NOMO-1 treated with DMSO at 0.1 percent for 48 hours (cell line): ENCODE data around the gene CDC20.

ENCODE experiments used
- DNase-seq: peaks from one replicate; lab custom pipeline; 2025; ENCODE audit not compliant: unreplicated experiment; lab: John Stamatoyannopoulos, UW

The CDC20 gene

DNA sequence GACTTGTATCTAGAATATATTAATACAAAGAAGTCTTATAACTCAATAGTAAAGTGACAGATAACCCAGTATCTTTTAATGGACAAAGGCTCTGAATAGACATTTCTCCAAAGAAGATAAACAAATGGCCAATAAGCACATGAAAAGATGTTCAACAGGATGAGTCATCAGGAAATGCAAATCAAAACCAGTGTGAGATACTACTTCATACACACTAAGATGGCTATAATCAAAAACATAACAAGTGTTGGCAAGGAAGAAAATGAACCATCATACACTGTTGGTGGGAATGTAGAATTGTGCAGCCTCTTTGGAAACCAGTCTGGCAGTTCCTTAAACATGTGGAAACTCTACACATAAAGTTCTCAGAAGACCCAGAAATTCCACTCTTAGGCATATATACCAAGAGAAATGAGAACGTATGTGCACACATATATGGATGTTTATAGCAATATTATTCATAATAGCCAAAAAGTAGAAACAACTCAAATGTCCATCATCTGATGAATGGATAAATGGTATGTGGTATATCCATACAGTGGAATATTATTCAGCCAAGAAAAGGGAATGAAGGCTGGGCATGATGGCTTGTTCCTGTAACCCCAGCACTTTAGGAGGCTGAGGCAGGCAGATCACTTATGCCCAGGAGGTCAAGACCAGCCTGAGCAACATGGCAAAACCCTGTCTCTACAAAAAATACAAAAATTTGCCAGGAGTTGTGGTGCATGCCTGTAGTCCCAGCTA lies 31.1 kb upstream of the CDC20 start:
- no peak for DNase-seq

- DNase-seq = peak; percentile 51
Measured at GRCh38 chr1:43329995-43330751, 28.6 kb upstream of the CDC20 start.

DNA sequence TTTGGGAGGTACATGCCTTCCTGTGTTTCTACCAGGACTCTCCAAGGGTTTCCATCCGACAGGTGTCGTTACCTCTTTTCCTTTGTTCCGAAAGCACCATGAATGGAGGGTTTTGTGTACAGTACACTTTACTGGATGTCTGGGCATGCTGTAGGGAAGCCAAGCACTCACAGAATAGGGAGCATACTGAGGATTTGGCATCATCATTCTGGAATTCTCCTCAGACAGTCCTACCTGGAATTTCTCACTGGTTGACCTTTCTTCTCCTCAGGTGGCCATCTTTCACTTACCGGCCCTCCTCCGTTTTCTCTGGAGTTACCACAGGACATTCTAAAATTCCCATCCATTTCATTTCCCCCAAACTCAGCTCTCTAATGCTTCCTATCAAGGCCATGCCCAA lies 27.1 kb upstream of the CDC20 start:
- no peak for DNase-seq

DNA sequence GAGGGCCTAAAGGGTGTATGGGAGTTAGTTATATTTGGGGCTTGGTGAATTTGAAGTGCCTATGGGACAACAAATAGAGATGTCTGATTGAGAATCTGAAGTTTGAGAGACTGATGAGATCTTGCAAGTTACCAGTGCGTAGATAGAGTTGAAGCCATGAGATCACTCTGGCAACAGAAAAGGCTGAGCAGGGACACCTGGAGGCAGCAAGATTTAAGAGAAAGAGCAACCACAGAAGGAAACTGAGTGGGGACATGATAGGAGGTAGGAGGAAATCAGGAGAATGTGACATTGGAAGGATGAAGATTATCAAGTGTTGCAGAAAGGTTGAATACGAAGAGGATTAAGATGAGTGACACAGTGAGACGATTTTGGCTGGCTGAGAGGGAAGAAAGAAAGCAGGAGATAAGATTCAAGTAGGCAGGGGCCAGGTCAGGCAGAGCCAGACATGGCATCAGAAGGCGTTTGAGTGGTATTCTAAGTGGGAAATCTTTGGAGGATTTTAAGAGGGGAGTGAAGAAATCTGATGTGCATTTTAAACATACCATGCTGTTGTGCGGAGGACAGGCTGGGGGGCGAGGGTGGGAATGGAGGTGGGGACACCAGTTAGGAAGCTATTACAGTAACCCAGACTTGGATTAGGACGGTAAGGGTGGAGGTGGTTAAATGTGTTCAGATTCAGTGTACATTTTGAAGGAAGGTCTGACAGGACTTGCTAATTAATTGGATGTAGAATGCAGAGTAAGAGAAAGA lies 24.2 kb upstream of the CDC20 start:
- no peak for DNase-seq

DNA sequence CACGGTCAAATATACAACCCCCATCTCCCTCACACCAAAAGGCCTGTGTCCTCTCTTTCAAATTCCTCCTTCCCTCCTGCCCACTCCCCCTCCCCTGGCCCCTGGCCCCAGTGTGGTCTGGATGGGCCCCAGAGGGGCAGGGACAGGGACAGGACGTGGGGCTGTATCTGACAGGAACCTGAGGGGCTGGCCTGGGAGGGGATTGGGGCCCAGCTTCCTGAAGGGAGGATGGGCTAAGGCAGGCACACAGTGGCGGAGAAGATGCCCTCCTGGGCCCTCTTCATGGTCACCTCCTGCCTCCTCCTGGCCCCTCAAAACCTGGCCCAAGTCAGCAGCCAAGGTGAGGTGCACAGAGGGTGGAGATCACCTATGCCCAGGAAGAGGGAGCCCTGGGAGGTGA lies 21.2 kb upstream of the CDC20 start, which contains the start of gene MPL:
Gene MPL, plus strand, starts transcription at position 231 of the 400 bp plus-strand sequence. Its CDS starts 31 bp downstream, at position 262.
- no peak for DNase-seq

GRCh38 chr1:43338001-43338400 lies 20.8 kb upstream of the CDC20 start:
- no peak for DNase-seq

GRCh38 chr1:43339584-43340232 lies 19.1 kb upstream of the CDC20 start:
- no peak for DNase-seq

- no peak for DNase-seq
Measured at GRCh38 chr1:43340559-43340958, 18.2 kb upstream of the CDC20 start.

DNA sequence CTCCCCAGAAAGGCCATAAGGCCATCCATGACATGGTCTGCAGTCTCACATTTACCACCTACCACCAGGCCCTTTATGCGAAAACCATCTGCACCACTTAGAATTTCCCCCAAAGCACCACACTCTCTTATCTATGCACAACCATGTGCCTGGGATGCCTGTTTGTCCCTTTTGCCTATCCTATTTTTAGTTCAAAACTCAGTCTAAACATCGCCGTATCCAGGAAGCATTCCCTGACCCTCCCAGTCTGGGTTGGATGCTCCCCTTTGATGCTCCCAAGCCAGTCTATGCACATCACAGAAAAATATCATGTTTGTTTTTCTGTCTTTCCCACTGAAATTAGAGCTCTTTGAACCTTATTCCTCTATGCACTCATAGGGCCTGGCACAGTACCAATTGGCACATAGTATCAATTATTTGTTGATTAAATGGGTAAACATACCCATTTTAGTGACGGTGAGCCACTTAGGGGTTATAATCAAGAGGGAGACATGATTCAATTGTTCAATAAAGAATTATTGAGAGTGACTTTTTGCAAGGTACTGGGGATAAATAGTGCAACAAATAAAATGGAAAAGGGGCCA lies 14.4 kb upstream of the CDC20 start:
- DNase-seq = no peak

- DNase-seq = no peak
Measured at GRCh38 chr1:43345120-43345519, 13.7 kb upstream of the CDC20 start.

GRCh38 chr1:43346636-43347035 lies 12.1 kb upstream of the CDC20 start:
- no peak for DNase-seq

DNA sequence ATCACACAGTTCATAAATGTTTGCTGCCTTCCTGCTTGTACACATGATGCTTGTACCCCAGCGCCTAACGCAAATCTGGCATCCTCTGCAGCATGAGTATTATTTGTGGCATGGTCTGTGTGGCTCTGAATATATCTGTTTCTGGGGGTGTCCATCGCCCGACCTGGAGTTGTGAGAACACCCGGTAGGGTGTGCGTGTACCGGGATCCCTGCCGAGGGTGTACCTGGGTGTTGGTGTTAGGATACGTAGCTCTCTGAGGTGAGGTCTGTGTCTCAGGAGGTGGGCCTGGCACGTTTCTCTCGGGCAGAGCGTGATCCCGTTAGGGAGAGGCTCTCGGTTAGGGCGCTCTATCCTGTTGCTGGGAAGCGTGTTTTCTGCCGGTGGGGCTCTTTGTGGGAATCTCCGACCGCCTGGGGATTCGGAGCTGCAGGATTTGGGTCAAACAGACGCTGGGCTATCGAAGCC lies 10.4 kb upstream of the CDC20 start:
- no peak for DNase-seq

DNA sequence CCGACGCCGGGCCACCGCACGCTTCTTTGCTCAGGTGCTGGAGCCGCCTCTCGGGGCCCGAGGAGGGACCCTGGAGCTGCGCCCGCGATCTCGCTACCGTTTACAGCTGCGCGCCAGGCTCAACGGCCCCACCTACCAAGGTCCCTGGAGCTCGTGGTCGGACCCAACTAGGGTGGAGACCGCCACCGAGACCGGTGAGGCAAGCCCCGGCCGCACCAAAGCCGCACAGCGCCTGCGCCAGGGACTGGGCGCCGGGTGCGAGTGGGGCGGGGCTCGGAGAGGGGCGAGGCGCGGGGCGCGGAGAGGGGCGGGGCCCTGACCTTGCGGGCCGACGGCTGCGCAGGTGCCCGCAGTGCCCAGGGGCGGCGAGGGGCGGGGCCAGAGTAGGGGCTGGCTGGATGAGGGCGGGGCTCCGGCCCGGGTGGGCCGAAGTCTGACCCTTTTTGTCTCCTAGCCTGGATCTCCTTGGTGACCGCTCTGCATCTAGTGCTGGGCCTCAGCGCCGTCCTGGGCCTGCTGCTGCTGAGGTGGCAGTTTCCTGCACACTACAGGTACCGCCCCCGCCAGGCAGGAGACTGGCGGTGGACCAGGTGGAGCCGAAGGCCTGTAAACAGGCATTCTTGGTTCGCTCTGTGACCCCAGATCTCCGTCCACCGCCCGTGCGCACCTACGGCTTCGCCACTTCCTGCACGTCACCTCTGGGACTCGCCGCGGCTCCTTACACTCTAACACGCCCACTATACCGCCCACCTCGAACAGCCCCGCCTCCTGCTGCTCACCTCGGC lies 9.8 kb upstream of the CDC20 start:
- DNase-seq = peak; percentile 31

GRCh38 chr1:43349594-43350306 lies 9.0 kb upstream of the CDC20 start:
- peak; percentile 22 for DNase-seq

GRCh38 chr1:43350976-43351375 lies 7.8 kb upstream of the CDC20 start:
- DNase-seq = no peak

DNA sequence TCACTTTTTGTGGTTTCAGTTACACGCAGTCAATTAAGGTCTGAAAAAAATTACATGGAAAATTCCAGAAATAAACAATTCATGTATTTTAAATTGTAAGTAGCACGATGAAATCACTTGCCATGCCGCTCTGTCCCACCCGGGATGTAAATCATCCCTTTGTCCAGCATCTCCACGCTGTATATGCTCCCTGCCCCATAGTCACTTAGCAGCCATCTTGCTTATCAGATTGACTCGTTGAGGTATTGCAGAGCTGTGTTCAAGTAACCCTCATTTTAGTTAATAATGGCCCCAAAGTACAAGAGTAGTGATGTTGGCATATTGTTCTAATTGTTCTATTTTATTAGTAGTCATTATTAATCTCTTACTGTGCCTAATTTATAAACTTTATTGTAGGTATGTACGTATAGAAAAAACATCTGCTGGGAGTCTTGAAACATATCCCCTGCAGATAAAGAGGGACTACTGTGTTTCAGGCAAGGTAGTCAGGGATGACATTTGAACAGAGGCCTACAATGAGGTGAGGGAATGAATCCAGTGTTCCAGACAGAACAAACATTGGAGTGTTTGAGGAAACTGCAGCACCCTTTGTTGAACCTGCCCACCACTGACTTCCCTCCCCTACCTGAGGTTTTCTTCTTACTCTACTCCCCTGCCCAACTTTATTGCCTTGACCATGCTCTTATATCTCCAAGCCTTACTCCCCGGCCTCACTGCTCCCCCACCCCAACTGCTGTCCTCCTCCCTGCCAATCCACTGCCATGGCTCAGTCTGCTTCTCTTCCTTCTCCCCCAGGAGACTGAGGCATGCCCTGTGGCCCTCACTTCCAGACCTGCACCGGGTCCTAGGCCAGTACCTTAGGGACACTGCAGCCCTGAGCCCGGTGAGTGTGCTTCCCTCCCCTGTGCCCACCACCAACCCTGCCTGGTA lies 7.1 kb upstream of the CDC20 start:
- no peak for DNase-seq

DNA sequence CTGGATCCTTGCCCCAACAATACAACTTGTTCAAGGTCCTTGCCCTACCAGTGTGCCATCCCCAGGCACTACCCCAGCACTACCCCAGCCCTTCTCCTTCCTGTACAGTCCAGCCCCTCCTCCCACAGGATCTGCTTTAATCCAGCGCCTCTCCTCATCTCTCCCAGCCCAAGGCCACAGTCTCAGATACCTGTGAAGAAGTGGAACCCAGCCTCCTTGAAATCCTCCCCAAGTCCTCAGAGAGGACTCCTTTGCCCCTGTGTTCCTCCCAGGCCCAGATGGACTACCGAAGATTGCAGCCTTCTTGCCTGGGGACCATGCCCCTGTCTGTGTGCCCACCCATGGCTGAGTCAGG lies 6.5 kb upstream of the CDC20 start:
- DNase-seq = no peak

- no peak for DNase-seq
Measured at GRCh38 chr1:43352881-43353280, 5.9 kb upstream of the CDC20 start.
